RPMI7951 (cell line): Measurements from ENCODE around the gene C1orf198. TPM values are rescaled to one million over a fixed set of nuclear protein-coding genes. Genes with fewer than 3 reads are reported as not detected.
"Not testable (repeated sequence)": the region's sequence is repeated elsewhere in the genome, so short reads cannot be mapped to it uniquely, and the experiment has no call there.

Experiments
- DNase-seq: peaks from one replicate; pipeline ENCODE4 v3.0.0-alpha.2; 2012; ENCODE audit warnings: low read depth
- total RNA-seq: library from RNA; depleted of rRNA; stranded (reverse); fragments of >200 nt; shearing (Covaris generic); gene quantifications from 2 replicates; pipeline ENCODE4 v1.2.3, GENCODE V29; 2014

Gene C1orf198
- total RNA-seq, 1 experiment from 2014 or later = 39.2 TPM

DNA sequence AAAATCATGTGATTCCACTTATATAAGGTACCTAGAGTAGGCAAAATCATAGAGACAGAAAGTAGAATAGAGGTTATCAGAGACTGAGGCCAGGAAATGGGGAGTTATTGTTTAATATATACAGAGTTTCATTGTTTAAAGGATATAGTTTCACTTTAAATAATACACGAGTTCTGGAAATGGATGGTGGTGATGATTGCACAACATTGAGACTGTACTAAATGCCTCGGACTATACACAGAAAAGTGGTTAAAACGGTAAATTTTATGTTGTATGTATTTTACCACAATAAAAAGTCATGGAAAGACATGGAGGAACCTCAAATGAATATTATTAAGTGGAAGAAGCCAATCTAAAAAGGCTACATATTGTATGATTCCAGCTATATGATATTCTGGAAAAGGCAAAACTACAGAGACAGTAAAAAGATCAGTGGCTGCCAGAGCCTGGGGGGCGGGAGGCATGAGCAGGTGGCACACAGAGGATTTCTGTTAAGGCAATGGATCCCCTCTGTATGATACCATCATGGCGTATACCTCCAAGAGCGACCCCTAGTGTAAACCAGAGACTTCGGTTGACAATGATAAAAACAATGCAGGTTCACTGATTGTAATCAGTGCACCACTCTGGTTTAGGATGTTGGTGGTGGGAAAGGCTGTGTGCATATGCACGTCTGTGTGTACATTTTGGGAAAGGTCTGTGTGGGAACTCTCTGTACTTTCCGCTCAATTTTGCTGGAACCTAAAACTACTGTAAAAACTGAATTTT, 7.5 kb downstream of the C1orf198 start:
- no peak for DNase-seq

DNA sequence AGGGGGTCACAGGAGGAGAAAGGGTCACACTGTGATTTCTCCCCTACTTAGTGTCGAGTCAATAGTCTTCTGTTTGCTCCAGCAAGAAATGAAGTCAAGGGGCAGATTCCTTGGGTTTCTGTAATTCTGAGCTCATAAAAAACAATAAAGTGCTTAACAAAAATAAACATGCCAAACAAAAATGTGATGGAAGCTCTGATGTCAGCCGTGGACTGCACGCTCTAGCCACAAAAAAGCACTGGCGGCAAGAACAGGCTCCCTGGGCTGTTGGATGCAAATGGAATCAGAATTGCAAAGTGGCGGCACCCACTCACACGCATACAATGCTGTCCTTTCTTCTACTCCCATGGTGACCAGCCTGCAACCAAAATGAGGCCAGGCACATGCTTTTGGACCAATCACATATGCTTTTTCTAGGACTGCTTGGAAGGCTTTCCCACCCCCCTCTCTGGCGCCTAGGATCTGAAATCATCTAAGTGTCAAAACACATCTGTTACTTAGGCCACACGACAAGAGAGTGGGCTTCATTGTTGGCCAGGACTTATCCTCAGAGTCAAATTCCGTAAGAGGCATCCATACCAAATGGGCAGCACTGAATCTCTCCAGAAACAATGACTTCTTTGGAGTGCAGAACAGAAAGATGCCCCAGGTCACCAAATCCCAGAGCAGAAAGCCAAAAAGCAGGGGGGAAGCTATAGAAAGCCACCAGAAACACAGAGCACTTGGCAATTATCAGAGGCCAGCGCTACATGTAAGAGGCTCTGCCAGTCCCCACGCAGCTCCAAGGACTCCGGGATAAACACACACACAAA, 9.2 kb downstream of the C1orf198 start:
- DNase-seq = peak; percentile 80

DNA sequence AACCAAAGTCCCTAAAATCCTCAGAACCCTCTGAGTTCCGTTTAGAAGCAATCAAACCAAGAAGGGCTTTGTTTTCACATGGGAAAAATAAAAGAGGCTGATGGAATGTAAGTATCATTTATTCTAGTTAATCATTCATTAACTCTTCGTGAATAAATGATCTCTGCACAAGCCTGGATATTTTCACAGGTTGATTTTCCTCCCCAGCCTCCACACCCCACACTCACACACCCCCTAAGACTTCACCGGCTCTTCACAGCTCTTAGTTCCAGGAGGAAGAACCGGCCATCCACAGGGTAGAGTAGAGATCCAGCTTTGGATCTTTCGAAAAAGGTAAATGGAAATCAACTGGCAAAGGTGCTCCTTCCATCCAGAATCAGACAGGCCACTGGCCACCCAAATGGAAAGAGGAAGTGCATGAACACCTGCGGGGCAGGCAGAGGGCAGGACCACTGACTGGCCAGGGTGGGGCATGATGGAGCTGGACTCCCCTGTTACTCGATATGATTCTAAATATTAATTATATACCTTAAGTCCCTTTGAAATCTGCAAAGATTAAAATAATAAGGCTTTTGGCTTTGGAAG, 10.0 kb downstream of the C1orf198 start:
- DNase-seq = no peak

DNA sequence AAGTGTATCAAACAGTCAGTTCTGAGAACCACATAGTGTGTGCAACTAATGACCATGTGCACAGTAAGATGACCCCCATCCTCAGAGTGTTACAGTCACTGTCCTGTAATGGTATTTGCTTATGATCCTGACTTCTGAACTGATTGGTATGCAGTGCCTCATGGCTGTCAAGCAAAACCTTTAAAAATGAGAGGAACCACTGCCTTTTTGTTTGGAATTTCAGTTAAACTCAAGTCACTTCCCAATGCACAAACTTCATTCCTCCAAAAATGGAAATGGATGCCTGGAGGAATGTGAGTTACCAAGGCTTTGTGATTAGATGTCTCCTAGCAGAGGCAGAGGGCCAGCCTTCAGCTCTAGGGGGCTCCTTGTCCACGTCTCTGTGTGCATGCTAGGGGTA, 10.5 kb downstream of the C1orf198 start:
- DNase-seq = no peak

DNA sequence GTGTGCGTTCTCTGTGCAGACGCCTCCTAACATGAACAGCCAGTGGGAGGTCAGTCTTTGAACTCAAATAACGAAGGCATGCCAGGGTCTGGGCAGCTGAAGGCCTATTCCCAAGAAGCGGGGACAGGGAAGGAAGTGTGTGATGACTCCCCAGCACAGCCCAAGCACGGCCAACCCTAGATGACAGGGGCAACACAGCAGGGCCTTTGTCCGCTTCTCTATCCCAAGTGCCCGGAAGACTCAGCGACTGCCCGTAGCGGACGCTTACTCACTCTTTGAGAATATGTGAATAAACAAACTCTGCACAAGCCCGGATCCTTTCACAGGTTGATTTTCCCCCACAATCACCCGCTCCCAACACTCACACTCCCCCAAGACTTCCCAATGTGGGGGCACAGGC, 11.2 kb downstream of the C1orf198 start:
- DNase-seq = peak; percentile 87

DNA sequence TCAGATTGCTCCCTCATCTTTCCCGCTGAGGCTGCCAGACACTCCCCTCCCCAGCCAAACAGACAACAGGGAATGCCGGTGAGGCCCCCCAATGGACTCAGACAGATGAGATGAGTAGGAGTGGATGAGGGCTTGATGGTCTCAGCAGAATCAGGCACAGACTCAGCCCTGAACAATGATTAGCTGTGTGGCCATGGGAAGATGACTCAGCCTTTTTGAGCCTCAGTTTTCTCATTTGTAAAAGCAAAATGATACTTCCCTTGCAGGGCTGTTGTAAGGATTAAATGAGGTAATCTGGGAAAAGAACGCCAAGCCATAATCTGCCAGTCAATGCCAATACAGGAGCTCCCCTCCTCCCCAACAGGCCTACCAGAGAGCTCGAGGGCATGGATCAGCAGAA, 12.4 kb downstream of the C1orf198 start:
- DNase-seq = peak; percentile 34

DNA sequence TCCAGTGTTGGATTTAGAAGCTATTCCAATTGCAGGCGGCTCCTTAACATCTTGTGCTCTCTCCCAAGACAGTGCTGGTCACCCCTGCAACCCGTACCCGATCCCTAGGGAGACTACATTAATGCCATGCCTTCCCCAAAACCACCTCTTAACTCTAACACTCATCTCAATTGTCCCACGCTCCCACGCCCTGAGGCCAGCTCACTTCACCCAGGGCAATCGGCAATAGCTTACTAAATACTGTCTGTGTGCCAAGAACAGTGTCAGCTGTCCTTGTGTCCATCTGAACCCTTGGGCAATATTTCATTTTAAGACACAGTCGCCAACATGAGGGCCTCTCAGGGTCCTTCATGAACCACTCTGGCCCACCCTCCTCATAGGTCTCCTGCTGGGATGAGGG, 13.9 kb downstream of the C1orf198 start:
- DNase-seq = no peak

DNA sequence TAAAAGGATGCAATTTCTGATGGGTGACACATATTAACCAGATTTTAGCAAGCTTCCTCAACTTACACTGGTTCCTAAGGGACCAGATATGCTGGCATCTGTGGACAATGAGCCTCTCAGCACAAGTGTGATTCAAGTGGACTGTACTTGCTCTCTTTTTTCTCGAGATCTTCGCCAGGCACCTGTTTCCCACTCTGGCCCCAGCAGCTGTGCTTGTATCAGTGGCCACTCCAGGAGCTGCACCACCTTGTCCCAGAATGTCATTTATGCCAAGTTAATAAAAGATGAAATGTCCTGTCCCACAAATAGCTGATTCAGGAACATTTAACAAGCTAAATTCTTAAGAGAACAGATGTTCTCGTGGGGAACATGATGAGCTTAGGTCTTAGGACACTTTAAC, 14.6 kb downstream of the C1orf198 start:
- DNase-seq = no peak

DNA sequence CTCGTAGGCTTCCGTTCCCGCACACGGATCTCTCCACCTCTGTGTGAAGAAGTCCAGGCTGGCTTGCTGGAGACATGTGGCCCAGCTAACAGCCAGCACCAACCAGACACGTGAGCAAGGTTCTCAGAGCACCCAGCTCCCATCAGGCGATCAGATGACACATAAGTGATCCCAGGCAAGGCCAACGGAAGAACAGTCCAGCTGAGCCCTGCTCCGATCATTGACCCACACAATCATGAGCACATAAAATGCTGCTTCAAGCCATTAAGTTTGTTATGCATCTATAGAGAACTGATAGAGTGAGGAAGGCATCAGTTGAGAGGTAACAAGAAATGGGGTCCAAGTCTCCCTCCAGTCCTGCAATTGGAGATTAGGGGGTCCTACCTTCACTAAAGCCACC, 15.4 kb downstream of the C1orf198 start:
- no peak for DNase-seq

DNA sequence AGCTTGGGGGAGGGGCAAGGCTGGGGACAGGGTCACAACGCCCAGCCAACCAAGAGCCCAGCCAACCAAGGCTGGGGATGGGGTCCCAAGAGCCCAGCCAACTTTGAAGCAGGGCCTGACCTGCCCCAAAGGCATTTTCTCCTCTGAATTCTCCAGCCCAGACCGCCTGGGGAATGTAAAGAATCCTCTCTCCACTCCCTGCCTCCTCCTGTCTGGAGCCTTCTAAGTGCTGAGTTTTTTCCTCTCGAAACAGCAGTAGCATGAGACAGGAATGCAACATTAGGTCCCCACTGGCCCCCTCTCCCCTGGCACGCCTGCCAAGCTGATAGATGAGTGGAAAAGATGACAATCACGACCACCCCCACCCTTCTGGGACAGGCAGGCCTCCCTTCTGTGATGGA, 17.0 kb downstream of the C1orf198 start:
- peak; percentile 58 for DNase-seq

DNA sequence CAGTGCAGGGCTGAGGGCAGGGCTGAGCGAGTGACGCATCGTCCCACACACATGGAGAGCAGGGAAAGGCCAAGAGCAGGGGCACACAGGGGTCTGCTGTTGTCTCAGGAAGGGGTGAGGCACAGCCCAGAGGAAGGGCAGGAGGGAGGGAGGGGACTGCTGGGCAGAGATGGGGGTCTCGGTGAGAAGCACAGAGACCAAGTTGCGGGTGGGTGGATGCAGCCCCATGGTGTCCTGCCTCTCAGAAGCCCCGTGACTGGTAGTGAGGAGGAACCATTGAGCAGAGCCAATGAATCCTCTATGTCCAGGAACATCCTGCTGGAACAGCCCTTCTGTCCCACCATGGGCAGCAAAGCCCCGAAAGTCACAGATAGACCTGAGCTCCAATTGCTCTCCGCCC, 17.8 kb downstream of the C1orf198 start:
- DNase-seq = no peak

DNA sequence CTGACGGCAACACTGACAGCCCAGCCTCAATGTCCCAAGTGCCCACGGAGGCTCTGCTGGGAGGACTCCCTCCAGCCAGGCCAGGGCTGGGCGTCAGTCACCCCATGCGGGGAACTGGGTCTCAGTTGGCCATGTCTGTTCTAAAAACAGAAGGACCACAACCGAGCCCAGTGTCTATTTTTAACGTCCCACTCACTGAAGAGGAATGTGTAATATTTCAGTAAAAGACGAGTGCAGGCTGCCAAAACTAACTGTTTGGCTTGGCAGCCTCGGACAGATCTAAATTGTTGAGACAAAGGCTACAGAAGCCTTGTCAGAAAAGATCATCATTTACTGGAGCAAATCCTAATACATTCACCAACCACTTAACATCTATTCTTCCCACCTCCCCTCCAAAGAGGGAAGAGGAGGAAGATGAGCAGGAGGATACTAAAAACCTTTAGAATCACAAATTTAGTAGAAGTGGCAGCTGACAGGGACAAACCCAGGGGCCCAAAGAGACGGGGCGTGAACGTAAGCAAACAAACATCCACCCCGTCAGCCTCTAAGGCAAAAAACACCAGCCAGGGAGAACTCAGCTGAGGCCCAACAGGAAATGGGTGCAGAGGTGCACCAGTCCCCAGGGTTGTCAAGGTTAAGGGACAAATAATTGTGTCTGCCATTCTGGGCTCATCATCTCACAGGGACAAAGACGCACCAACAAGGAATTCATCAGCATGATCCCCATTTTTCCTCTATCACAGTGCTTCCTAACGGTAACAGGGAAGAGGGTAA, 18.7 kb downstream of the C1orf198 start:
- DNase-seq = peak; percentile 94

DNA sequence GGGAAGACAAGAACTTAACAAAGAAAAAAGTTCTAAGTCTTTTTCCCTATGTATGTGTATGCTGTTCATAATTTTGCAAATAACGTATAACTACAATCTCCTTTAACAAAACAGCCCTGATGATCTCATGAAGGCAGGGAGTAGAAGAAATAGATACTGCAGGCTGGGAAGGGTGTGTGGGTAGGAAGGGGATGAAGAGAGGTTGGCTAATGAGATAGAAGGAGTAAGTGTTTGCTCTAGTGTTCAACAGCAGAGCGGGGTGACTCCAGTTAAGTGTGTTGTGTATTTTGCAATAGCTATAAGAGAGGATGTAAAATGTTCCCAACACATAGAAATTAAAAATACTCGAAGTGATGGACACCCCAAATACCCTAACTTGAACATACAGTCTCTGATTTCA, 20.1 kb downstream of the C1orf198 start:
- no peak for DNase-seq

DNA sequence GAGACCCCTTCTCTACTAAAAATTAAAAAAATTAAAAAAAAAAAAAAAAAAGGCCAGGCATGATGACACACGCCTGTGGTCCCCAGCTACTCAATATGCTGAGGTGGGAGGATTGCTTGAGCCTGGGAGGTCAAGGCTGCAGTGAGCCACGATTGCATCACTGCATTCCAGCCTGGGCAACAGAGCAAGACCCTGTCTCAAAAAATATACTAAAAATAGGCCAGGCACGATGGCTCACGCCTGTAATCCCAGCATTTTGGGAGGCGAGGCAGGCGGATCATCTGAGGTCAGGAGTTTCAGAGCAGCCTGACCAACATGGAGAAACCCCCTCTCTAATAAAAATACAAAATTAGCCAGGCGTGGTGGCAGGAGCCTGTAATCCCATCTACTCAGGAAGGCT, 23.1 kb downstream of the C1orf198 start:
- not testable (repeated sequence) for DNase-seq

DNA sequence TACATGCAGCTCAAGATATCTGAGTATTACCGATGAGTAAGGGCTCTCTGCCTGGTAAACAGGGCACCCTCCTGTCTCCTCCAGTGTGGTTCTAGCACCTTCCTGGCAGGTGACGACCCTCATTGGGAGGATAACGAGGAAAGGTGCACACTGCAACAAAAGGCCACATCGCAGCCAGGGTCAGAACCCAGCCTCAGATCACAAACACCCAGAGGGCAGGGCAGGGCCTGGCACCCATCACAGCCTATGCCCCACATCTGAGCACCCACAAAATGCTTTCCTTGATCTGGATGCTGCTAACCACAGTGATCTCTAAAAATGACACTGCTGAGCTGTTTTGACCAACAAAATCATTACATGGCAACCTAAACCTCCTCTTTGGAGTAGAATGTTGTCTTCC, 23.8 kb downstream of the C1orf198 start:
- no peak for DNase-seq

DNA sequence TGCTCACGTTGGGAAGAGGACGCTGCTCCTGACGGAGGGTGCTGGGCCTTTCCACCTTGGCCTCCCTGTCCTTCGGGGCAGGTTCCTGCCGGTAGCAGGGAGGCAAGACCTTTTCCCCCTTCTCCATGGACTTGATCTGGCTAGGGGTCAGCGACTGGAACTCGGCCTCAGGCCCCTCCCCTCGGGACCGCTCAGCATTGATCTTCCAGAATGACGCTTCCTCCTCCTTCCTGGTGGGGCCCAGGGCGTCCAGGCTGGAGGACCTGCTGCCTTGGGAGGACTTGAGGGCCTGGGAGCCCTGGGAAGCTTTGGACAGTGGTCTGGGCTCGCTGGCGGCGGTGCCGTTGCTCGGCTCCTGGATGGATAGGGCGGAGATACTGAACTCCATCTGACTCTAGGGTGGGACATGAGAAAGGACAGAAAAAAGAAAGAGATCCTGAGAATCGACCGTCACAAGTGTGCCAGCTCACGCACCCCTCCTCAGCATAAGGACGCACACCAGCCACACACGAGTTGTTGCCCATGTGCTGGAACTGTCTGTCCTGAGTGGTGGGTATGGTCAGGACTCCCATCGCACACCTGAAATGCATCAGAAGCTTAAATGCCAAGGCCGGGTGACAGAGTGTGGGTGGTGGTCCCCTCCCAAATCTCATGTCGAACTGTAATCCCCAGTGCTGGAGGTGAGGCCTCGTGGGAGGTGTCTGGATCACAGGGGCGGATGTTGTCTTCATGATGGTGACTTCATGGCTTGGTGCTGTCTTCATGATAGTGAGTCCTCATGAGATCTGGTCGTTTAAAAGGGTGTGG, 24.6 kb downstream of the C1orf198 start:
- DNase-seq = no peak

DNA sequence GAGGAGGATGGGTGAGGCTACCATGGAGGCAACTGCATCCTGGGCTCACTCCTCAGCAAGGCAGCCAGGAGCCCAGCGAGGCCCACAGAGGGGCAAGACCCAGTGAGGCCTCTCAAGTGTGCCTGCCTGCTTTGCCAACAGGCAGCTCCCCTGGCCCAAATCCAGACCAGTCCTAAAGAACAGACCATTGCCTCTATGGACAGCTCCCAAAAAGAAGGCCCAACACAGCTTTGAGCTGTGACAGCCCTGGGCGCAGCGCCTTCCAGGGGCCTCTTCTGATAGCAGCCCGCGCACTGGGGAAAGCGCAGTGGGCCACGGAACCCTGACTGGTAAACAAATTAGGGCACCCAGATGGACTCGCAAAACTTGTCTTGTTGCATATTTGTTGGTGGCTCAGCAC, 25.5 kb downstream of the C1orf198 start:
- no peak for DNase-seq

DNA sequence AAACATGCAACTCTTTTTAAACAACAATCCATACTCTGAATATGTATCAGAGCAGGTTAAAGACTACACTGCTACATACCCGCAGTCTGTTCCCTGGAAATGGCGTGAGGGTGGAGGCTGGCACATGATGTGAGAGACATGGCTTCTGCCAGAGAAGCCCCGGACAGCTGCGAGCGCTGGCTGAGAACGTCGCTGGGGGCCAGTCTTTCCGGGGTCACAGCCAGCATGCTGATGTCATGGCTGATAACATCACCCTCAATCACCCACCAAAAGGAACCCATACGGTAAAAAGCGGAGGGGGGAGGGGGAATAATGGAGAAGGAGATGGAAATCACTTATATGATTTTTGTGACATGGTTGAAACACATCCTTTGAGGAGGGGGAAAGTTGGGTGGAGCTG, 29.1 kb downstream of the C1orf198 start:
- no peak for DNase-seq

DNA sequence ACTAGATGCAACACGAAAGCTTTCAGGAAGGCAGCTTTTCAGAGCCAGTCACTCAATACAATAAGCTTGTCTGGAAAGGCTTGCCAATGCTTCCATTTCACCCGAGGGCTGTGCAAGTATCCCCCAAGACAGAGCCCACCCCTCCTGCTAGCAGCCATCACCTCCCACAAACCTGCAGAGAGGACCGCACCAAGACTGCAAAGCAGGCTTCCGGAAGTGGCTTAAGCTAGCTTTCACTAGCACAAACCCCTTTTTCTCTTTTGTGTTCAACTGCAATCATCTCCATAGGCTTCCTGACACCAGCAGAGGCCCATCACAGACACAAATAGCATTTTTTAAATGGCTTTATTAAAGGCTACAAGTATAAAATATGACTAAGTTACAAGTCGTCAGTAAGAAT, 31.5 kb downstream of the C1orf198 start:
- no peak for DNase-seq

DNA sequence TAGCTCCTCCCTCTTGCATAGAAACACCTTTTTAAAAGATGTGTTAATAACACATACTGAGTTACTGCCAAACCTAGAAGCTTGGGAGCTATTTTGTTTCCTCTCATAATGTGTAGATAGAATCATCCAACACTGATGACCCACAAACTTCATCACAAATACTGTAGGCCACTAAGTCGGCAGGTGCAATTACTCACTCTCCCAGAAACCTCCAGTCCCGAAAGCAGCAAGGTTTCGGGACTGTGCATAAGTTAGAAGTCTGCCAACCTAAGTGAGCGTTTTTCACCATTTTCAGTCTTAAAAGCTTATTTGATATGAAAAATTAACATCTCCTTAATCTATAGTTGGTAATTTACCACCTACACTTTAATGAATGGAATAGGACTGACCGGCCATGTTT, 32.0 kb downstream of the C1orf198 start:
- no peak for DNase-seq

DNA sequence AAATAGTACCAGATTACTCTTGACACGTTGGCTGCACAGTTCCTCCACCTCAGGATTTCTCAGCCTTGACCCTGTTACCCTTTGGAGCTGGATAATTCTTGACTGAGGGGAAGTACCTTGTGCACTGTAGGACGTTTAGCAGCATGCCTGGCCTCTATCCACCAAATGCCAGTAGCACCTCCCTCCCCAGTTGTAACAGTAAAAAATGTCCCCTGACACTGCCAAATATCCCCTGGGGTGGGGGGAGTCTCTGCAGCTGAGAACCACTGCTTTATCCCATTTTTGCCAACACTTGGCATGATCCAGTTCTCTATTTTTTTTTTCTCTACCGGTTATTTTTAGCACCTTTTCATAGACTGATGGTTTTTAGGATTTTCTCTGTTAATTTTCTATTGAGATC, 34.0 kb downstream of the C1orf198 start:
- DNase-seq = no peak
